HEK293 (cell line): ENCODE measurements around the gene PAM.

Experiments
- CTCF ChIA-PET: fragments of 350-600 bp; formaldehyde crosslinking; extraction: SDS; loops from one replicate; lab custom pipeline; 2021; ENCODE audit warnings: antibody characterized with exemption; lab: Yijun Ruan, JAX
- POLR2A ChIA-PET: fragments of 300-600 bp; formaldehyde crosslinking; extraction: SDS; loops from one replicate; lab custom pipeline; 2020; ENCODE audit warnings: antibody characterized with exemption, inconsistent platforms; lab: Yijun Ruan, JAX
- H3K27ac ChIP-seq: fragments of 200-500 bp; sonication (Bioruptor generic); 2 replicates; pipeline ENCODE4 v1.5.1; 2014; ENCODE audit warnings: low read depth, low read length, control low read depth, inconsistent platforms; ENCODE audit errors: extremely low read depth
- H3K36me3 ChIP-seq, 2 experiments: fragments of 200-500 bp in 1 of 2; sonication (Bioruptor generic) in 1 of 2; 1 replicate in 1 of 2; 2 replicates in 1 of 2; pipeline ENCODE4 v1.5.1; 2014 to 2017; ENCODE audit warnings: inconsistent platforms in 2 of 2, low read length in 2 of 2; ENCODE audit not compliant: control insufficient read depth in 2 of 2, insufficient read depth in 1 of 2
- H3K4me1 ChIP-seq: fragments of 200-500 bp; sonication (Bioruptor generic); 2 replicates; pipeline ENCODE4 v1.5.1; 2014; ENCODE audit warnings: mild to moderate bottlenecking, low read length, inconsistent platforms; ENCODE audit not compliant: control insufficient read depth, insufficient read depth
- H3K4me3 ChIP-seq: 2 replicates; pipeline ENCODE4 v1.5.1; 2011; ENCODE audit warnings: low read depth, mild to moderate bottlenecking, control low read depth, low read length, moderate library complexity
- H3K9me3 ChIP-seq: fragments of 200-500 bp; sonication (Bioruptor generic); 2 replicates; pipeline ENCODE4 v1.5.1; 2014; ENCODE audit warnings: low read depth, low read length, inconsistent platforms; ENCODE audit not compliant: control insufficient read depth, insufficient read depth
- AEBP2 ChIP-seq: fragments of 450-650 bp; formaldehyde crosslinking; IDR thresholded peaks from 2 replicates; pipeline ENCODE4 v1.5.1; 2016; ENCODE audit warnings: missing biosample characterization, missing genetic modification characterization, borderline replicate concordance
- FEZF1 ChIP-seq: fragments of 450-650 bp; formaldehyde crosslinking; IDR thresholded peaks from 2 replicates; pipeline ENCODE4 v1.5.1; 2016; ENCODE audit warnings: missing biosample characterization, missing genetic modification characterization
- KLF16 ChIP-seq: fragments of 450-650 bp; formaldehyde crosslinking; IDR thresholded peaks from 2 replicates; pipeline ENCODE4 v1.5.1; 2017; ENCODE audit warnings: missing biosample characterization, missing genetic modification characterization
- MYNN ChIP-seq: fragments of 450-650 bp; formaldehyde crosslinking; IDR thresholded peaks from 2 replicates; pipeline ENCODE4 v1.5.1; 2016; ENCODE audit warnings: missing biosample characterization, missing genetic modification characterization, borderline replicate concordance
- PRDM6 ChIP-seq: fragments of 450-650 bp; formaldehyde crosslinking; IDR thresholded peaks from 2 replicates; pipeline ENCODE4 v1.5.1; 2017; ENCODE audit warnings: missing biosample characterization, missing genetic modification characterization
- SP3 ChIP-seq: fragments of 450-650 bp; formaldehyde crosslinking; IDR thresholded peaks from 2 replicates; pipeline ENCODE4 v1.5.1; 2016; ENCODE audit warnings: missing biosample characterization, missing genetic modification characterization
- ZBTB20 ChIP-seq: fragments of 450-650 bp; formaldehyde crosslinking; IDR thresholded peaks from 2 replicates; pipeline ENCODE4 v1.5.1; 2016; ENCODE audit warnings: missing biosample characterization, missing genetic modification characterization
- ZBTB44 ChIP-seq: fragments of 450-650 bp; IDR thresholded peaks from 2 replicates; pipeline ENCODE4 v1.5.1; 2018; ENCODE audit warnings: missing biosample characterization, mild to moderate bottlenecking, missing genetic modification characterization
- ZBTB7A ChIP-seq: fragments of 450-650 bp; formaldehyde crosslinking; IDR thresholded peaks from 2 replicates; pipeline ENCODE4 v1.5.1; 2016; ENCODE audit warnings: low read depth, missing biosample characterization, missing genetic modification characterization
- ZNF157 ChIP-seq: fragments of 450-650 bp; formaldehyde crosslinking; IDR thresholded peaks from 2 replicates; pipeline ENCODE4 v1.5.1; 2016; ENCODE audit warnings: missing biosample characterization, missing genetic modification characterization
- ZNF19 ChIP-seq: fragments of 450-650 bp; formaldehyde crosslinking; IDR thresholded peaks from 2 replicates; pipeline ENCODE4; 2016; ENCODE audit warnings: missing biosample characterization, missing genetic modification characterization, low read depth
- ZNF223 ChIP-seq: fragments of 450-650 bp; formaldehyde crosslinking; IDR thresholded peaks from 2 replicates; pipeline ENCODE4 v1.5.1; 2016; ENCODE audit warnings: missing biosample characterization, missing genetic modification characterization
- ZNF239 ChIP-seq: fragments of 450-650 bp; formaldehyde crosslinking; IDR thresholded peaks from 2 replicates; pipeline ENCODE4 v1.5.1; 2016; ENCODE audit warnings: missing biosample characterization, missing genetic modification characterization
- ZNF280C ChIP-seq: fragments of 450-650 bp; formaldehyde crosslinking; IDR thresholded peaks from 2 replicates; pipeline ENCODE4 v1.5.1; 2016; ENCODE audit warnings: missing biosample characterization, missing genetic modification characterization
- ZNF449 ChIP-seq: fragments of 450-650 bp; formaldehyde crosslinking; IDR thresholded peaks from 2 replicates; pipeline ENCODE4 v1.5.1; 2017; ENCODE audit warnings: missing biosample characterization, mild to moderate bottlenecking, missing genetic modification characterization, moderate library complexity
- ZNF510 ChIP-seq: fragments of 450-650 bp; formaldehyde crosslinking; IDR thresholded peaks from 2 replicates; pipeline ENCODE4 v1.5.1; 2018; ENCODE audit warnings: mild to moderate bottlenecking, missing genetic modification characterization, missing biosample characterization; ENCODE audit not compliant: insufficient replicate concordance
- ZNF529 ChIP-seq: fragments of 450-650 bp; formaldehyde crosslinking; IDR thresholded peaks from 2 replicates; pipeline ENCODE4 v1.5.1; 2017; ENCODE audit warnings: missing genetic modification characterization, missing biosample characterization; ENCODE audit not compliant: insufficient replicate concordance
- ZNF544 ChIP-seq: fragments of 450-650 bp; formaldehyde crosslinking; IDR thresholded peaks from 2 replicates; pipeline ENCODE4 v1.5.0; 2017; ENCODE audit warnings: missing biosample characterization, missing genetic modification characterization
- ZNF561 ChIP-seq: fragments of 450-650 bp; IDR thresholded peaks from 2 replicates; pipeline ENCODE4 v1.5.1; 2018; ENCODE audit warnings: missing biosample characterization, missing genetic modification characterization, borderline replicate concordance
- ZNF654 ChIP-seq: fragments of 450-650 bp; formaldehyde crosslinking; IDR thresholded peaks from 2 replicates; pipeline ENCODE4 v1.5.1; 2016; ENCODE audit warnings: low read depth, missing biosample characterization, missing genetic modification characterization
- ZNF768 ChIP-seq: fragments of 450-650 bp; formaldehyde crosslinking; IDR thresholded peaks from 2 replicates; pipeline ENCODE4 v1.5.1; 2018; ENCODE audit warnings: missing biosample characterization, mild to moderate bottlenecking, missing genetic modification characterization
- ZSCAN18 ChIP-seq: fragments of 450-650 bp; formaldehyde crosslinking; IDR thresholded peaks from 2 replicates; pipeline ENCODE4 v1.5.1; 2016; ENCODE audit warnings: missing biosample characterization, missing genetic modification characterization

The PAM gene

GRCh38 chr5:102991802-102992201, 236.7 kb downstream of the PAM start (continued):
- TF ChIP-seq ZNF280C (tag by site-specific recombination): no peak
- TF ChIP-seq ZNF449: no peak
- TF ChIP-seq PRDM6 (tag by site-specific recombination): no peak
- TF ChIP-seq ZNF544 (tag by site-specific recombination): no peak

- Histone ChIP-seq H3K36me3 (no peaks in the 10 kb centered on the region), H3K4me3 (no peak overlapping the region), H3K4me1 (no peaks in the 10 kb centered on the region), H3K27ac (no peak overlapping the region), H3K9me3 (no peaks in the 10 kb centered on the region)
- ChIA-PET CTCF (interaction anchor here (0.7 kb wide), 1 partner anchor 104 kb away, joined by 6 read pairs; no protein-coding TSS in a partner anchor), POLR2A (no interaction called here)
- no peak for TF ChIP-seq ZNF529 (tag by site-specific recombination)
- no peak for TF ChIP-seq KLF16
- no peak for TF ChIP-seq ZNF561 (tag by site-specific recombination)
- TF ChIP-seq ZNF157 (tag by site-specific recombination): no peak
- no peak for TF ChIP-seq ZNF239 (tag by site-specific recombination)
- no peak for TF ChIP-seq FEZF1
- no peak for TF ChIP-seq ZNF510
- TF ChIP-seq ZNF768 (tag by site-specific recombination): no peak
- TF ChIP-seq MYNN: no peak
- no peak for TF ChIP-seq ZNF19 (tag by site-specific recombination)
- TF ChIP-seq ZNF654 (tag by site-specific recombination): no peak
These were observed 241.0 kb downstream of the PAM start for GRCh38 chr5:102996011-102996575.

GRCh38 chr5:102998224-102998623, 243.1 kb downstream of the PAM start:
- Histone ChIP-seq H3K36me3 (no peaks in the 10 kb centered on the region), H3K9me3 (no peaks in the 10 kb centered on the region), H3K4me3 (no peak overlapping the region), H3K4me1 (no peaks in the 10 kb centered on the region), H3K27ac (no peak overlapping the region)
- CTCF ChIA-PET: no interaction called here
- POLR2A ChIA-PET: no interaction called here
- TF ChIP-seq ZBTB44 (tag by site-specific recombination) (no peak), ZSCAN18 (tag by site-specific recombination) (no peak), AEBP2 (tag by site-specific recombination) (no peak), ZNF223 (tag by site-specific recombination) (no peak), ZBTB20 (tag by site-specific recombination) (no peak), ZBTB7A (tag by site-specific recombination) (no peak), SP3 (no peak)
